HepG2 (cell line): ENCODE data around the gene FAM110D. TPM values are rescaled to one million over a fixed set of nuclear protein-coding genes. Genes with fewer than 3 reads are reported as not detected.

ENCODE experiments used
- ARNTL ChIP-seq: sonication (generic); formaldehyde crosslinking; IDR thresholded peaks from 2 replicates; pipeline ENCODE4 v1.4.0; 2020; ENCODE audit warnings: mild to moderate bottlenecking, missing genetic modification reagents
- GABPA ChIP-seq, 2 experiments: IDR thresholded peaks; 2 replicates each; pipeline ENCODE4 v1.6.1; 2011 to 2016; ENCODE audit warnings: low read depth in 2 of 2, low read length in 1 of 2, missing biosample characterization in 1 of 2, missing genetic modification characterization in 1 of 2
- HNF4G ChIP-seq, 2 experiments: sonication (generic) in 1 of 2; formaldehyde crosslinking in 1 of 2; IDR thresholded peaks; 2 replicates each; pipeline versions ENCODE4 v1.4.0 to v1.6.1; 2011 to 2020; ENCODE audit warnings: borderline replicate concordance in 2 of 2, low read depth in 2 of 2, mild to moderate bottlenecking in 2 of 2, low read length in 1 of 2, missing genetic modification reagents in 1 of 2, moderate library complexity in 1 of 2
- MAX ChIP-seq: IDR thresholded peaks from 2 replicates; pipeline ENCODE4 v1.6.1; 2012; ENCODE audit warnings: inconsistent platforms
- MIER2 ChIP-seq: IDR thresholded peaks from 2 replicates; pipeline ENCODE4 v1.6.1; 2016; ENCODE audit warnings: missing biosample characterization, missing genetic modification reagents
- MTA3 ChIP-seq: sonication (generic); formaldehyde crosslinking; IDR thresholded peaks from 2 replicates; pipeline ENCODE4 v1.4.0; 2020; ENCODE audit warnings: missing genetic modification reagents
- NRL ChIP-seq: sonication (generic); formaldehyde crosslinking; IDR thresholded peaks from 2 replicates; pipeline ENCODE4 v1.5.0; 2020; ENCODE audit warnings: missing genetic modification reagents, mild to moderate bottlenecking, moderate library complexity, borderline replicate concordance
- PCBP1 ChIP-seq: fragments of 200-400 bp; formaldehyde crosslinking; IDR thresholded peaks from 2 replicates; pipeline ENCODE4 v1.6.1; 2017; ENCODE audit warnings: mild to moderate bottlenecking, low read depth, low read length, borderline replicate concordance
- RFX1 ChIP-seq: fragments of 450-650 bp; IDR thresholded peaks from 2 replicates; pipeline ENCODE4 v1.6.1; 2017
- TBX3 ChIP-seq: fragments of 450-650 bp; IDR thresholded peaks from 2 replicates; pipeline ENCODE4 v1.6.1; 2017; ENCODE audit warnings: antibody characterized with exemption, mild to moderate bottlenecking, inconsistent platforms, borderline replicate concordance
- THAP11 ChIP-seq: IDR thresholded peaks from 2 replicates; pipeline ENCODE4 v1.6.1; 2016; ENCODE audit warnings: missing biosample characterization, missing genetic modification reagents
- TMF1 ChIP-seq: sonication (generic); formaldehyde crosslinking; IDR thresholded peaks from 2 replicates; pipeline ENCODE4 v1.8.1; 2022; ENCODE audit warnings: low read depth, missing genetic modification reagents
- YEATS2 ChIP-seq: sonication (generic); formaldehyde crosslinking; IDR thresholded peaks from 2 replicates; pipeline ENCODE4 v1.4.0; 2020; ENCODE audit warnings: missing genetic modification reagents, borderline replicate concordance
- YY1 ChIP-seq: IDR thresholded peaks from 2 replicates; pipeline ENCODE4 v1.6.1; 2011; ENCODE audit warnings: low read length, low read depth, moderate library complexity, mild to moderate bottlenecking; ENCODE audit not compliant: insufficient read depth, insufficient replicate concordance
- ZBTB20 ChIP-seq: sonication (generic); formaldehyde crosslinking; IDR thresholded peaks from 2 replicates; pipeline ENCODE4 v1.8.1; 2023; ENCODE audit warnings: missing genetic modification reagents, low read depth, mild to moderate bottlenecking, borderline replicate concordance
- ZBTB3 ChIP-seq: sonication (generic); formaldehyde crosslinking; IDR thresholded peaks from 2 replicates; pipeline ENCODE4 v1.4.0; 2020; ENCODE audit warnings: low read depth, mild to moderate bottlenecking, moderate library complexity, missing genetic modification reagents, borderline replicate concordance
- ZBTB37 ChIP-seq: sonication (generic); formaldehyde crosslinking; IDR thresholded peaks from 2 replicates; pipeline ENCODE4 v1.4.0; 2020; ENCODE audit warnings: mild to moderate bottlenecking, missing genetic modification reagents
- ZFP36L2 ChIP-seq: sonication (generic); formaldehyde crosslinking; IDR thresholded peaks from 2 replicates; pipeline ENCODE4 v1.4.0; 2020; ENCODE audit warnings: missing genetic modification reagents
- ZNF136 ChIP-seq: sonication (generic); formaldehyde crosslinking; IDR thresholded peaks from 2 replicates; pipeline ENCODE4 v1.8.1; 2022; ENCODE audit warnings: low read depth, mild to moderate bottlenecking, moderate library complexity, missing genetic modification reagents
- ZNF468 ChIP-seq: sonication (generic); formaldehyde crosslinking; IDR thresholded peaks from 2 replicates; pipeline ENCODE4 v1.8.0; 2022; ENCODE audit warnings: mild to moderate bottlenecking, moderate library complexity, missing genetic modification reagents
- ZNF749 ChIP-seq: sonication (generic); formaldehyde crosslinking; IDR thresholded peaks from 2 replicates; pipeline ENCODE4 v1.8.0; 2022; ENCODE audit warnings: mild to moderate bottlenecking, missing genetic modification reagents, moderate library complexity, borderline replicate concordance
- ZNF775 ChIP-seq: sonication (generic); formaldehyde crosslinking; IDR thresholded peaks from 2 replicates; pipeline ENCODE4 v1.4.0; 2020; ENCODE audit warnings: missing genetic modification reagents, mild to moderate bottlenecking, moderate library complexity, borderline replicate concordance
- ZNF780A ChIP-seq: sonication (generic); formaldehyde crosslinking; IDR thresholded peaks from 2 replicates; pipeline ENCODE4 v1.8.0; 2022; ENCODE audit warnings: mild to moderate bottlenecking, missing genetic modification reagents, moderate library complexity
- polyA plus RNA-seq, 8 experiments: library from polyadenylated mRNA; depleted of rRNA in 3 of 8; stranded (reverse) in 7 of 8; unstranded in 1 of 8; fragments of >200 nt; fragmentation: Illumina TruSeq in 4 of 8; extraction: Trizol in 4 of 8; gene quantifications; 2 replicates each; pipeline versions ENCODE4 v1.2.1 to v1.2.3, GENCODE V29; 2011 to 2016; ENCODE audit warnings: low read depth in 4 of 8, missing spikeins in 1 of 8, mixed read lengths in 1 of 8; ENCODE audit not compliant: insufficient read depth in 1 of 8
- total RNA-seq, 5 experiments: library from RNA; depleted of rRNA; stranded (reverse); fragments of >200 nt; fragmentation: Illumina TruSeq; extraction: Trizol; gene quantifications; 2 replicates each; pipeline ENCODE4 v1.2.3, GENCODE V29; 2016; ENCODE audit warnings: low read depth in 1 of 5
- TF ChIP-seq, protein P1 (sequence below): sonication (generic); formaldehyde crosslinking; IDR thresholded peaks from 2 replicates; pipeline ENCODE4 v1.4.0; 2020; ENCODE audit warnings: mild to moderate bottlenecking, missing genetic modification reagents
- TF ChIP-seq, protein P2 (sequence below): sonication (generic); formaldehyde crosslinking; IDR thresholded peaks from 2 replicates; pipeline ENCODE4 v1.4.0; 2020; ENCODE audit warnings: missing genetic modification reagents
- TF ChIP-seq, protein P3 (sequence below): IDR thresholded peaks from 2 replicates; pipeline ENCODE4 v1.6.1; 2016; ENCODE audit warnings: low read depth, borderline replicate concordance

FAM110D gene
- total and polyA plus RNA-seq, 2 of the 13 experiments (the other 11 are each of a cell fraction or from before 2014, with no cell fraction given): not detected

DNA sequence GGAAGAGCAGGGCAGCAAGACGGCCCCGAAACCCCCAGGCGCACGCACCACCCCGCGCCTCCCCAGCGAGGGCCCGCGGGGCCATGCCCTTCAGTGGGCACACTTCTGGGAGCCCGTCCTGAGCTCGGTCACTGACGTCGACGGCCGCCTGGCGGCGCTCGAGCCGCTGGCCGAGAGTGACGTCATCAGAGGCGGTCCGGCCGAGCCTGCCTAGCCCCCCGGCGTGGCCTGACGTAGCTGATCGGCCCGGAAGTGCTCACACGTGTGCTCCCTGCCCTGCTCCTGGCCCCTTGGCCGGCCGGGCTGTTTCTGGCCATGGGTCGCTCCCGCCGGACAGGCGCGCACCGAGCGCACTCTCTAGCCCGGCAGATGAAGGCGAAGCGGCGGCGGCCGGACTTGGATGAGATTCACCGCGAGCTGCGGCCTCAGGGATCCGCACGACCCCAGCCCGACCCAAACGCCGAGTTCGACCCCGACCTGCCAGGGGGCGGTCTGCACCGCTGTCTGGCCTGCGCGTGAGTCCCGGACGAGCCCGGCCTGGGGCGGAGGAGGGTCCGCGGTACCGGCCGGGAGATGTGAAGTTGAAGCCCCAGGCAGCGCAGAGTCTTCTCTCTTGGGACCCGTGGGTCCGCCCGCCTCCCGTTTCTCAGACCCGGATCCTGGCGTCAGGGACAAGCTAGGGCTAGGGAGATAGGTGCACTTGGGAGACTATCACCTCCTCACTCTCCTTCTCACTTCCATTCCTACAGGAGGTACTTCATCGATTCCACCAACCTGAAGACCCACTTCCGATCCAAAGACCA is 11.0 kb downstream of the FAM110D start, which contains the start of gene ZNF593 (continued):
- TF ChIP-seq ZNF136 (CRISPR knock-in tag): peak; percentile 79; the same call in 1 of the 2 replicates
- TF ChIP-seq ZNF775: no peak
- TF ChIP-seq TBX3: no peak
- peak; percentile 46; the same call in 1 of the 2 replicates for TF ChIP-seq HNF4G (IDR thresholded peaks at IDR 0.05; ENCODE audit: borderline replicate concordance, low read depth, low read length)
- TF ChIP-seq HNF4G (CRISPR knock-in tag; IDR thresholded peaks at IDR 0.05; ENCODE audit: borderline replicate concordance, low read depth): no peak
- peak; percentile 91; the same call in 1 of the 2 replicates for TF ChIP-seq NRL (CRISPR knock-in tag)
- TF ChIP-seq ZNF468 (CRISPR knock-in tag): no peak; the same call in 1 of the 2 replicates
- 0 out of 2 replicates have a peak, but pooled peaks have one; percentile 33 for TF ChIP-seq MIER2 (CRISPR knock-in tag)
- no peak for TF ChIP-seq PCBP1
- TF ChIP-seq, protein P1, sequence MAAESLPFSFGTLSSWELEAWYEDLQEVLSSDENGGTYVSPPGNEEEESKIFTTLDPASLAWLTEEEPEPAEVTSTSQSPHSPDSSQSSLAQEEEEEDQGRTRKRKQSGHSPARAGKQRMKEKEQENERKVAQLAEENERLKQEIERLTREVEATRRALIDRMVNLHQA (CRISPR knock-in tag): no peak
- TF ChIP-seq MTA3: no peak
- peak; percentile 89 for TF ChIP-seq YEATS2 (CRISPR knock-in tag)
- TF ChIP-seq THAP11 (CRISPR knock-in tag): peak; percentile 89
- TF ChIP-seq MAX: peak; percentile 98
- TF ChIP-seq, protein P2, sequence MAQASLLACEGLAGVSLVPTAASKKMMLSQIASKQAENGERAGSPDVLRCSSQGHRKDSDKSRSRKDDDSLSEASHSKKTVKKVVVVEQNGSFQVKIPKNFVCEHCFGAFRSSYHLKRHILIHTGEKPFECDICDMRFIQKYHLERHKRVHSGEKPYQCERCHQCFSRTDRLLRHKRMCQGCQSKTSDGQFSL (CRISPR knock-in tag): peak; percentile 74
- peak; percentile 56; the same call in 1 of the 2 replicates for TF ChIP-seq ZBTB20
- TF ChIP-seq ZFP36L2 (CRISPR knock-in tag): no peak
- TF ChIP-seq ZNF749 (CRISPR knock-in tag): no peak; the same call in 1 of the 2 replicates
- TF ChIP-seq YY1: peak; percentile 72
- no peak; the same call in 1 of the 2 replicates for TF ChIP-seq ZBTB3 (CRISPR knock-in tag)
- TF ChIP-seq ARNTL (CRISPR knock-in tag): peak; percentile 86
- TF ChIP-seq TMF1 (CRISPR knock-in tag): peak; percentile 90
- no peak for TF ChIP-seq GABPA (IDR thresholded peaks at IDR 0.05; ENCODE audit: low read depth, low read length)
- TF ChIP-seq GABPA (CRISPR knock-in tag; IDR thresholded peaks at IDR 0.05; ENCODE audit: low read depth): peak; percentile 86
- TF ChIP-seq, protein P3, sequence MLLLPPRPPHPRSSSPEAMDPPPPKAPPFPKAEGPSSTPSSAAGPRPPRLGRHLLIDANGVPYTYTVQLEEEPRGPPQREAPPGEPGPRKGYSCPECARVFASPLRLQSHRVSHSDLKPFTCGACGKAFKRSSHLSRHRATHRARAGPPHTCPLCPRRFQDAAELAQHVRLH (CRISPR knock-in tag): peak; percentile 93; the same call in 1 of the 2 replicates
- TF ChIP-seq ZBTB37 (CRISPR knock-in tag): no peak
- TF ChIP-seq RFX1: no peak
- TF ChIP-seq ZNF780A (CRISPR knock-in tag): 0 out of 2 replicates have a peak, but pooled peaks have one; percentile 71
